Epithelial cell of proximal tubule (primary cell): ENCODE measurements around the gene FAM9A. TPM values are rescaled to one million over a fixed set of nuclear protein-coding genes. Genes with fewer than 3 reads are reported as not detected.
"Not testable (repeated sequence)": the region's sequence is repeated elsewhere in the genome, so short reads cannot be mapped to it uniquely, and the experiment has no call there.

ENCODE experiments used
- DNase-seq: peaks from one replicate; pipeline ENCODE4 v3.0.0-alpha.2; 2011; ENCODE audit warnings: low read depth
- H3K4me3 ChIP-seq: 2 replicates; pipeline ENCODE4 v1.5.1; 2011; ENCODE audit warnings: low read depth, mild to moderate bottlenecking, low read length
- total RNA-seq: library from RNA; depleted of rRNA; stranded (reverse); fragments of >200 nt; gene quantifications from 2 replicates; pipeline ENCODE4 v1.2.3, GENCODE V29; 2015
- TF ChIP-seq, protein P1 (sequence below): conservative IDR thresholded peaks from 2 replicates; pipeline ENCODE4 v1.5.1; 2012; ENCODE audit warnings: low read depth, mild to moderate bottlenecking, low read length

FAM9A gene
- total RNA-seq, 1 donor from 2014 or later = not detected

GRCh38 chrX:8805974-8806373 lies 4.8 kb upstream of the FAM9A start:
- no peak overlapping the region for H3K4me3 ChIP-seq
- TF ChIP-seq, protein P1, sequence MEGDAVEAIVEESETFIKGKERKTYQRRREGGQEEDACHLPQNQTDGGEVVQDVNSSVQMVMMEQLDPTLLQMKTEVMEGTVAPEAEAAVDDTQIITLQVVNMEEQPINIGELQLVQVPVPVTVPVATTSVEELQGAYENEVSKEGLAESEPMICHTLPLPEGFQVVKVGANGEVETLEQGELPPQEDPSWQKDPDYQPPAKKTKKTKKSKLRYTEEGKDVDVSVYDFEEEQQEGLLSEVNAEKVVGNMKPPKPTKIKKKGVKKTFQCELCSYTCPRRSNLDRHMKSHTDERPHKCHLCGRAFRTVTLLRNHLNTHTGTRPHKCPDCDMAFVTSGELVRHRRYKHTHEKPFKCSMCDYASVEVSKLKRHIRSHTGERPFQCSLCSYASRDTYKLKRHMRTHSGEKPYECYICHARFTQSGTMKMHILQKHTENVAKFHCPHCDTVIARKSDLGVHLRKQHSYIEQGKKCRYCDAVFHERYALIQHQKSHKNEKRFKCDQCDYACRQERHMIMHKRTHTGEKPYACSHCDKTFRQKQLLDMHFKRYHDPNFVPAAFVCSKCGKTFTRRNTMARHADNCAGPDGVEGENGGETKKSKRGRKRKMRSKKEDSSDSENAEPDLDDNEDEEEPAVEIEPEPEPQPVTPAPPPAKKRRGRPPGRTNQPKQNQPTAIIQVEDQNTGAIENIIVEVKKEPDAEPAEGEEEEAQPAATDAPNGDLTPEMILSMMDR = no peak
- DNase-seq = no peak

DNA sequence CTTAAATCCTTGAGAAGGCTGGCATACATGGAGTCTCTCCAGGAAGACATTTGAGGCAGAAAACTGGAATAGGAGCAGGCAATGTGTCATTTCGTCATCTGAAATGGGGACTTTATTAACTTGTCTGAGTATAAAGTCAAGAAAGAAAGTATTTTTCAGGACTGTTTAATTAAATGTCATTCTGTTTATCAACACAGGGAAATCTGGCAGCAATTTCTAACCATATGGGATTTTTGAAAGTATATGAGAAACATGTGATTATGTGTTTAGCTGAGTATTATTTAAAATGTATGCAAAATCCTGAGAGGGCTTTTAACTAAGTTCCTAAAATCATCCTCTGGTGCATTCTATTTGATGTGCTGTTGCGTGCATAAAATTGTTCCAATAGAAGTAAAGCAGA lies 3.9 kb upstream of the FAM9A start:
- H3K4me3 ChIP-seq = no peak overlapping the region
- DNase-seq = no peak
- TF ChIP-seq, protein P1 = no peak

GRCh38 chrX:8803326-8803725 lies 2.1 kb upstream of the FAM9A start:
- TF ChIP-seq, protein P1 = no peak
- DNase-seq = no peak
- H3K4me3 ChIP-seq = no peak overlapping the region

- not testable (repeated sequence) for H3K4me3 ChIP-seq, DNase-seq
Measured at GRCh38 chrX:8800351-8800750, 832 bp downstream of the FAM9A start.

GRCh38 chrX:8799281-8799680 lies 1.9 kb downstream of the FAM9A start:
- H3K4me3 ChIP-seq, DNase-seq: not testable (repeated sequence)

DNA sequence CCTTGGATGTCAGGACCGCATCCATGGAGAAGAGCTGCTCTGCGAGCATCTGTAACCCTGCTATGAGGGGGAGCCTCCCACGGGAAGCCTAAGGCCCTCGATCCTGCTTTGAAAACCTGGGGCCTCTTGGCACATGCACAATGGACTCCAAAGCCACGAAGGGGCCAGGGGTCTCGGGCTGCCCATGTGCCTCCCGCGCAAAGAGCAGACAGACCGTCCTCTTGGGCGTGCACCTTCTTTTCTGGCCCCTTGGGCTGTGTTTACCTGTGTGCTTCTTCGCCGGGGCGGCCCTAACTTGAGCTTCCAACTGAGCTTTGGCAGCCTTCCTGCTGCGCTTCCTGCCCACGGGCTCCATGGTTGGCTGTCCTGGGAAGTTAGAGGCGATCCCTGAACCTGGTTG lies 2.5 kb downstream of the FAM9A start:
- not testable (repeated sequence) for DNase-seq, H3K4me3 ChIP-seq

- H3K4me3 ChIP-seq, DNase-seq: not testable (repeated sequence)
Measured at GRCh38 chrX:8787119-8787518, 14.1 kb downstream of the FAM9A start.

GRCh38 chrX:8784162-8784561 lies 17.0 kb downstream of the FAM9A start:
- TF ChIP-seq, protein P1 = no peak
- DNase-seq = no peak
- no peak overlapping the region for H3K4me3 ChIP-seq

DNA sequence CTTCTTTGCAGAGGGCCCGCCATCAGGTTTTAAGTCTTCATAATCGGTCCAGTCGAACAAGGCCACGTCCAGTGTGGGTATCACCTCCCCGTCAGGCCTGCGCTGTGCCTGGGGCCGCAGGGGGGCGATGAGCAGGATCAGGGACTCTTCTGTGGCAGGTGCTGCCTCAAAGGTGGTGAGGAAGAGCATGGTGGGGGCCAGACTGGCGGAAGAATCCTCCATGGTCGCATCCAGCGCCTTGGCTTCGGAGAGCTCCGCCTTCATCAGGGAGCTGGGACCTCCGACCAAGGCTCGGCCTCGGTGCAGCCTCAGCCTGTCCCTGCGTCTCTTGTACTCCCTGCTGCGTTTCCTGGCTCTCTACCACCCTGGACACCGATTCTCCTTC lies 17.5 kb downstream of the FAM9A start:
- no peak overlapping the region for H3K4me3 ChIP-seq
- no peak for DNase-seq
- TF ChIP-seq, protein P1 = no peak
